Measurements from ENCODE around the gene TRPC4AP.
A peak's percentile ranks its signal among the peaks of the same experiment; 100 is the strongest.

Gene TRPC4AP

DNA sequence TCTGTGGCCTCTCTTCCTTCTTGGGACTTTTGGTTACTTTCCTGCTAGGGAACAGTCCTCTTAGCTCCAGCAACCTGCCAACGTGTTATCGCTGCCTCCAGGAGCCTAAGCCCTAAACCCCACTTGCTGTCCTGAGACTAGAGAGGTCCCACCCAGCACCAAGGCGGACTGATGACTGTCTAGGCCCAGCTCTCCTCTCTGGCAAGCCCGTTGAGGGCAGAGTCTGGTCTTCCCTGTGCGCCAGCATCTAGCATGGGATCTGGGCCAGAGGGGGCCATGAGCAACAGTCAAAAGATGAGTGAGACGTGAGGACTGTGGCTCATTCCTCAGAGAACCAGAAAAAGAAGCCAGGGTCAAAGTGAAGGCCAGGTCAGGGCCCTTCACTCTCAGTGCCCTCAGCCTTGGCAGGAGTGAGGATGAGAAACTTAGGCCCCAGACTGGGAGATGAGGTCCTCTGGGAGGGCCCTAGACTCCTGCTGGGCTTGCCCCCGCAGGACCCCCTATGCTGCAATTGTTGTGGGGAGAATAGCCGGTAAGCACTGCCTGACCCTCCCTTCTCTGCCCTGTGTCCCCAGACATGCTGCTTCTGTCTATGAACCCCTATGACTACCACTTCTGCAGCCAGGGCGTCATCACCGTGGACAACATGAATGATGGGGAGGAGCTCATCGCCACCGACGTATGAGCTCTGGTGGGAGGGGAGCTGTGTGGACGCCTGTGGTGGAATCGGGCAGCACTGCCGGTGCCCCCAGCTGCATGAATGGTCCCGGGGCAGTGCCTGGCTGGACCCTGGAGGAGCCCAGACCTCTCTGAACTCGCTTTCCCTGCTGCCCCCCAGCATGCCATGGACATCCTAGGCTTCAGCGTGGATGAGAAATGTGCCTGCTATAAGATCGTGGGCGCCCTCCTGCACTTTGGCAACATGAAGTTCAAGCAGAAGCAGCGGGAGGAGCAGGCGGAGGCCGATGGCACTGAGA, 106.0 kb downstream of the TRPC4AP start:
- ATAC-seq = peak; percentile 6; the same call in 1 of the 3 replicates
- no peak for TF ChIP-seq ZC3H10 (CRISPR knock-in tag; IDR thresholded peaks at IDR 0.05)
- no peak for TF ChIP-seq GLIS3 (CRISPR knock-in tag; IDR thresholded peaks at IDR 0.05)
- TF ChIP-seq TOX (CRISPR knock-in tag; IDR thresholded peaks at IDR 0.05; ENCODE audit: borderline replicate concordance) = no peak

DNA sequence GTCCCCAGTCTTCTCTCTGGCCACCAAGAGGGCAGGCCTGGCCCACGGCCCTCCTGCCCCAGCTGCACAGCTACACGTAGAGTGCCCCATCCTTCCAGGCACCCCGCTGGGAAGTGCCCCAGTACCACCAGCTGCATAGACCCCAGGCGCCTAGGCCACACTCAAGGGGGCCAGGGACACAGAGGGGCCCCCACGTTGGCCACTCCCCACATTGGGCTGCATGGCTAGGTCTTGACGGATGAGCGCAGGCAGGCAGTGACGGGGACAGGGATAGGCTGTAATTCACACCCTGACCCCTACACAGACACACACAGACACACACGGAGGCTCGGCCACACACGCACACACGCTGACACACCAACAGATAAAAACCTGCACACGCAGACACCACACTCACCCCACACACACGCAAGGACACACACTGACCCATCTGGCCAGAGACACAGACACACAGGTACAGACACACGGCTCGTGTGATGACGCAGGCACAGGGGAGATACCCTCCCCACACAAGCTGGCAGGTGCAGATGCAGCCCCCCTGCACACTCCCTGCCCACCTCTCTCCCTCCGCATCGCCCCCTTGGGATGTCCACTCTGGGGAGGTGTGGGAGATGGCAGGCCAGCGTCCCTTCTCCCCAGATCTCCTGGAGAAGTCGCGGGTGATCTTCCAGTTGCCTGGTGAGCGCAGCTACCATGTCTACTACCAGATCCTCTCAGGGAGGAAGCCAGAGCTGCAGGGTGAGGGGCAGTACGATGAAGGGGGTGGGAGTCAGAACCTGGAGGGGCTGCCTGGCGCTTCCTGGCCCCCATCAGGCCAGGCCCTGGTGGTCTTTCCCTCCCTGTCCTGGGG, 106.9 kb downstream of the TRPC4AP start:
- ATAC-seq = no peak
- TF ChIP-seq ZNF70 (CRISPR knock-in tag; IDR thresholded peaks at IDR 0.05) (no peak), SNAI2 (CRISPR knock-in tag; IDR thresholded peaks at IDR 0.05) (no peak), BACH2 (CRISPR knock-in tag; IDR thresholded peaks at IDR 0.05; ENCODE audit: borderline replicate concordance) (no peak), TCF4 (CRISPR knock-in tag; IDR thresholded peaks at IDR 0.05; ENCODE audit: borderline replicate concordance) (no peak), OSR1 (CRISPR knock-in tag; IDR thresholded peaks at IDR 0.05) (no peak), ZNF8 (CRISPR knock-in tag; IDR thresholded peaks at IDR 0.05) (no peak), TOX (CRISPR knock-in tag; IDR thresholded peaks at IDR 0.05; ENCODE audit: borderline replicate concordance) (no peak), PPARA (CRISPR knock-in tag; IDR thresholded peaks at IDR 0.05; ENCODE audit: borderline replicate concordance) (no peak), ARNTL (CRISPR knock-in tag; IDR thresholded peaks at IDR 0.05; ENCODE audit: borderline replicate concordance, low read depth) (no peak), GLIS3 (CRISPR knock-in tag; IDR thresholded peaks at IDR 0.05) (no peak), RARB (CRISPR knock-in tag; IDR thresholded peaks at IDR 0.05) (no peak), ZFP30 (CRISPR knock-in tag; IDR thresholded peaks at IDR 0.05) (no peak), ZFP3 (CRISPR knock-in tag; IDR thresholded peaks at IDR 0.05) (no peak), ZC3H10 (CRISPR knock-in tag; IDR thresholded peaks at IDR 0.05) (no peak), ESRRG (CRISPR knock-in tag; IDR thresholded peaks at IDR 0.05) (no peak), ZNF565 (CRISPR knock-in tag; conservative IDR thresholded peaks at IDR 0.05; ENCODE audit: low read depth) (no peak)
- TF ChIP-seq, protein P1, sequence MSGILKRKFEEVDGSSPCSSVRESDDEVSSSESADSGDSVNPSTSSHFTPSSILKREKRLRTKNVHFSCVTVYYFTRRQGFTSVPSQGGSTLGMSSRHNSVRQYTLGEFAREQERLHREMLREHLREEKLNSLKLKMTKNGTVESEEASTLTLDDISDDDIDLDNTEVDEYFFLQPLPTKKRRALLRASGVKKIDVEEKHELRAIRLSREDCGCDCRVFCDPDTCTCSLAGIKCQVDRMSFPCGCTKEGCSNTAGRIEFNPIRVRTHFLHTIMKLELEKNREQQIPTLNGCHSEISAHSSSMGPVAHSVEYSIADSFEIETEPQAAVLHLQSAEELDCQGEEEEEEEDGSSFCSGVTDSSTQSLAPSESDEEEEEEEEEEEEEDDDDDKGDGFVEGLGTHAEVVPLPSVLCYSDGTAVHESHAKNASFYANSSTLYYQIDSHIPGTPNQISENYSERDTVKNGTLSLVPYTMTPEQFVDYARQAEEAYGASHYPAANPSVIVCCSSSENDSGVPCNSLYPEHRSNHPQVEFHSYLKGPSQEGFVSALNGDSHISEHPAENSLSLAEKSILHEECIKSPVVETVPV (CRISPR knock-in tag; IDR thresholded peaks at IDR 0.05) = no peak
- TF ChIP-seq, protein P2, sequence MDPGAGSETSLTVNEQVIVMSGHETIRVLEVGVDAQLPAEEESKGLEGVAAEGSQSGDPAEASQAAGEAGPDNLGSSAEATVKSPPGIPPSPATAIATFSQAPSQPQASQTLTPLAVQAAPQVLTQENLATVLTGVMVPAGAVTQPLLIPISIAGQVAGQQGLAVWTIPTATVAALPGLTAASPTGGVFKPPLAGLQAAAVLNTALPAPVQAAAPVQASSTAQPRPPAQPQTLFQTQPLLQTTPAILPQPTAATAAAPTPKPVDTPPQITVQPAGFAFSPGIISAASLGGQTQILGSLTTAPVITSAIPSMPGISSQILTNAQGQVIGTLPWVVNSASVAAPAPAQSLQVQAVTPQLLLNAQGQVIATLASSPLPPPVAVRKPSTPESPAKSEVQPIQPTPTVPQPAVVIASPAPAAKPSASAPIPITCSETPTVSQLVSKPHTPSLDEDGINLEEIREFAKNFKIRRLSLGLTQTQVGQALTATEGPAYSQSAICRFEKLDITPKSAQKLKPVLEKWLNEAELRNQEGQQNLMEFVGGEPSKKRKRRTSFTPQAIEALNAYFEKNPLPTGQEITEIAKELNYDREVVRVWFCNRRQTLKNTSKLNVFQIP (CRISPR knock-in tag; IDR thresholded peaks at IDR 0.05; ENCODE audit: borderline replicate concordance, low read depth) = no peak

DNA sequence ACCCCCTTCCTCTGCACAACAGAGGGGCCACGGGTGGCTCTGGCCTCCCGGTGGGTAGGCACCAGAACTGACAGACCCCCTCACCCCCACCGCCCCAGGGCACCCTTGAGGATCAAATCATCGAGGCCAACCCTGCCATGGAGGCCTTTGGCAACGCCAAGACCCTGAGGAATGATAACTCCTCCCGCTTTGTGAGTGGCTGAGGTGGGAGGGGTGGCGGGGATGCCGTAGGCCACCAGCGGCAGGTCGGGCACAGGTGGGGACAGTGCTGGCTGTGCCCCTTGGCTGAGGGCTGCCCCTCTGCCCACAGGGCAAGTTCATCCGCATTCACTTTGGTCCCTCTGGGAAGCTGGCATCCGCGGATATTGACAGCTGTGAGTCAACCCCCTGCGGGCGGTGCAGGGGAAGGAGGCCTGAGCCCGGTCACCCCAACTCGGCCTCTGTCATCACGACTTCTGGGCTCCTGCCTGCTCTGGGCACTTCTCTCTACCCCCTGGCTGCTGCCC, 107.8 kb downstream of the TRPC4AP start:
- TF ChIP-seq ZC3H10 (CRISPR knock-in tag; IDR thresholded peaks at IDR 0.05) (no peak), ZNF565 (CRISPR knock-in tag; conservative IDR thresholded peaks at IDR 0.05; ENCODE audit: low read depth) (no peak)
- ATAC-seq = no peak; the same call in 1 of the 3 replicates

DNA sequence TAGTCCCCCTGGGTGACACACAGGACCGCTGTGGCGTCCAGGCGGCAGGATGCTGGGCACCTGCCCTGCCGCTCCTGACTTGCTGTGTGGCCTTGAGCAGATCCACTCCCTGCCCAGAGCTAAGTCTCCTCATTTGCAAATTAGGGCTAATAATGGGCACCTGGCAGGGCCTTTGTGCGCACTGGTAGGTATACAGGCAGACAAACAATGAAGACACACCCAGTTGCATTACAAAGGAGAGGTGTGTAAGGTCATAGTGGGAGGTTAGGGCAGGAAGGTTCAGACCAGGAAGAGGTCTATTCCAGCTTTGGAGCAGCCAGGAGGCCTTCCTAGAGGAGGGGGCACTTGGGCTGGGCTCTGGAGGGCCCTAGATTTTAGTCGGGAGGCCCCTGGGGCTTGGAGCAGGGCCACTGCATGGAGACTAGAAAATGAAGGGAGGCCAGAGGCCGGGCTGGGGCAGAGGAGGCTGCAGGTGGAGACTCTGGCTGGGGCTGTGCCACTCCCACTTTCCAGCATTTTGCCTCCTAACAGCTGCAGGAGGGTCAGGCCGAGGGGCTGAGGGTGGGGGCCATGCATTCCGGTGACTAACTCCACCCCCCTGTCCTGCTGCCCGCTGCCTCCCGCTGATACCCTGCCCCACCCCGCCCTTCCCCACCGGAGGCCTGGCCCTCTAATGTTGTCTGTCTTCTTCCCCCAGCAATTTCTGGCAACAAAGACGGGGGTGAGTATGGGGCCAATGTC, 108.4 kb downstream of the TRPC4AP start:
- ATAC-seq = no peak
- no peak for TF ChIP-seq CSDC2 (CRISPR knock-in tag; IDR thresholded peaks at IDR 0.05)

DNA sequence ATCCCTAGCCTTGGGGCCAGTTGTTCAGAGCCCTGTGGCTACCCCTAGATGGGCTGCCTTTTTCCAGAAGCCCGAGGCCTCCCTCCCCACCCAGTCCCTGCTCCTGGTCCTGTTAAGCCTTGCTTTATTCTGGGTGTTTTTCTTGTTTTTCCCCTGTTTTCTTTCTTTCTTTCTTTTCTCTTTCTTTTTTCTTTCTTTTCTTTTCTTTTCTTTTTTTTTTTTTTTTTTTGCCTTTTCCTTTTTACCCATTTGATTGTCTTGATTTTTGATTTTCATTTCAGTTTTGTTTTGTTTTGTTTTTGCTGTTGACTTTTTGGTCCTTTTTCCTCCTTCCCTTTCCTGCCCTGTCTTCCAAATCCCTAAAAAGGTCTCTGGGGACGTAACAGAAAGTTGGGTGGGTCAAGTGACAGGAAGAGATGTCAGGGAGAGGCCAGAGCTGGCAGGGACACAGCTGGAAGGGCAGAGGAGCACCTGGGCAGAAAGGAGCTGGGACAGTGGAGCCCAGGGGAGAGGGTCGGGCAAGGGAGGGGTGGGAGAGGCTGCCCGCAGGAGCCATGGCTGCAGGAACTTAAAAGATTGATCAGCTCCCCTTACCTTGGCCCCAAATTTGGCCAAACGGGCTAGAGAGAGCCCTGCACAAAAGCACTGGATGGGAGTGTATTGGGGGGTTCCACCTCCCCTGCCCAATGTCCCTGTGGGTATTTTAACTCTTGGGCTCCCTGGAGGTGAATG, 109.4 kb downstream of the TRPC4AP start:
- no peak for TF ChIP-seq TCF4 (CRISPR knock-in tag; IDR thresholded peaks at IDR 0.05; ENCODE audit: borderline replicate concordance)
- TF ChIP-seq, protein P1 (CRISPR knock-in tag; IDR thresholded peaks at IDR 0.05) = no peak
- ATAC-seq = no peak
